Right cardiac atrium (tissue), 5 donors: ENCODE data around the gene MAGED4B. TPM values are rescaled to one million over a fixed set of nuclear protein-coding genes. Genes with fewer than 3 reads are reported as not detected.
"Not testable (repeated sequence)": the region's sequence is repeated elsewhere in the genome, so short reads cannot be mapped to it uniquely, and the experiment has no call there.

ENCODE experiments used
- ATAC-seq, 2 donors: fragments of 200-7000 bp; cut with Tn5 transposase; one replicate each; pipeline versions ENCODE4 v1.8.0 to v1.9.1; 2020; ENCODE audit warnings: moderate library complexity in 2 of 2, mild to moderate bottlenecking in 1 of 2
- DNase-seq, 3 donors: peaks; one replicate each; pipeline ENCODE4 v3.0.0-alpha.2; 2020
- H3K27ac ChIP-seq: one replicate; pipeline ENCODE4 v1.5.1; 2013; ENCODE audit warnings: mild to moderate bottlenecking, low read length, control low read depth, moderate library complexity
- H3K27me3 ChIP-seq: one replicate; pipeline ENCODE4 v1.6.1; 2013; ENCODE audit not compliant: control insufficient read depth, insufficient read depth
- H3K4me1 ChIP-seq: one replicate; pipeline ENCODE4 v1.6.1; 2013; ENCODE audit warnings: low read length; ENCODE audit not compliant: control insufficient read depth, insufficient read depth
- H3K4me3 ChIP-seq: one replicate; pipeline ENCODE4 v1.5.1; 2013; ENCODE audit warnings: low read length, control low read depth
- H3K9me3 ChIP-seq: one replicate; pipeline ENCODE4 v1.6.1; 2013; ENCODE audit warnings: low read length; ENCODE audit not compliant: control insufficient read depth
- WGBS: extraction: QIAGEN DNeasy Blood & Tissue Kit; methylation state at CpG from one replicate; pipeline ENCODE4 v1.1.7; 2013; 5-methylcytosine and 5-hydroxymethylcytosine counted together
- intact Hi-C, 4 donors: fragments of 100-400 bp; cut with DNase I; formaldehyde crosslinking; loops; one replicate each; pipeline versions ENCODE4 v1.11.0 to v1.14.0; 2022 to 2023
- long read RNA-seq, 4 donors: library from polyadenylated mRNA; unstranded; transcript quantifications; one replicate each; pipeline ENCODE4 v2.0.0, GENCODE V29; 2020 to 2021
- polyA plus RNA-seq: library from polyadenylated mRNA; stranded (reverse); fragments of 200-250 nt; gene quantifications from one replicate; pipeline ENCODE4 v1.2.3, GENCODE V29; 2013
- total RNA-seq, 4 donors: library from RNA; stranded (reverse); fragmentation: NEBNext Ultra II Directional; extraction: Animal tissue kit (Norgen Biotek cat#: 25700); gene quantifications; one replicate each; pipeline ENCODE4 v1.2.1, GENCODE V29; 2021
- donor health status: healthy with polysubstance abuse.
- donor health status: DM: no; HTN: yes; CAD: no.
- donor health status: DM: no; HTN: no; CAD: no.
- donor health status: DM: no; HTN: yes; CAD: no; lungs with severe emphysema.
- donor health status: DM: yes; HTN: yes; CAD: no.

Gene MAGED4B, protein sequence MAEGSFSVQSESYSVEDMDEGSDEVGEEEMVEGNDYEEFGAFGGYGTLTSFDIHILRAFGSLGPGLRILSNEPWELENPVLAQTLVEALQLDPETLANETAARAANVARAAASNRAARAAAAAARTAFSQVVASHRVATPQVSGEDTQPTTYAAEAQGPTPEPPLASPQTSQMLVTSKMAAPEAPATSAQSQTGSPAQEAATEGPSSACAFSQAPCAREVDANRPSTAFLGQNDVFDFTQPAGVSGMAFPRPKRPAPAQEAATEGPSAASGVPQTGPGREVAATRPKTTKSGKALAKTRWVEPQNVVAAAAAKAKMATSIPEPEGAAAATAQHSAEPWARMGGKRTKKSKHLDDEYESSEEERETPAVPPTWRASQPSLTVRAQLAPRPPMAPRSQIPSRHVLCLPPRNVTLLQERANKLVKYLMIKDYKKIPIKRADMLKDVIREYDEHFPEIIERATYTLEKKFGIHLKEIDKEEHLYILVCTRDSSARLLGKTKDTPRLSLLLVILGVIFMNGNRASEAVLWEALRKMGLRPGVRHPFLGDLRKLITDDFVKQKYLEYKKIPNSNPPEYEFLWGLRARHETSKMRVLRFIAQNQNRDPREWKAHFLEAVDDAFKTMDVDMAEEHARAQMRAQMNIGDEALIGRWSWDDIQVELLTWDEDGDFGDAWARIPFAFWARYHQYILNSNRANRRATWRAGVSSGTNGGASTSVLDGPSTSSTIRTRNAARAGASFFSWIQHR
- 1 to 10 TPM; 2.2 to 4.3 (median 2.5) TPM for total RNA-seq
- 1.9 TPM for polyA plus RNA-seq
- long read RNA-seq, donor 1, partial matches to known transcripts: 0 of 7 reads
- long read RNA-seq, donor 1, other reads (novel, unspliced or antisense): 4 of 7 reads
- long read RNA-seq, donor 2: 0 reads
- long read RNA-seq, donor 3, partial matches to known transcripts: 0 of 6 reads
- long read RNA-seq, donor 3, other reads (novel, unspliced or antisense): 6 of 6 reads
- long read RNA-seq, donor 4, partial matches to known transcripts: 0 of 5 reads
- long read RNA-seq, donor 4, other reads (novel, unspliced or antisense): 3 of 5 reads

DNA sequence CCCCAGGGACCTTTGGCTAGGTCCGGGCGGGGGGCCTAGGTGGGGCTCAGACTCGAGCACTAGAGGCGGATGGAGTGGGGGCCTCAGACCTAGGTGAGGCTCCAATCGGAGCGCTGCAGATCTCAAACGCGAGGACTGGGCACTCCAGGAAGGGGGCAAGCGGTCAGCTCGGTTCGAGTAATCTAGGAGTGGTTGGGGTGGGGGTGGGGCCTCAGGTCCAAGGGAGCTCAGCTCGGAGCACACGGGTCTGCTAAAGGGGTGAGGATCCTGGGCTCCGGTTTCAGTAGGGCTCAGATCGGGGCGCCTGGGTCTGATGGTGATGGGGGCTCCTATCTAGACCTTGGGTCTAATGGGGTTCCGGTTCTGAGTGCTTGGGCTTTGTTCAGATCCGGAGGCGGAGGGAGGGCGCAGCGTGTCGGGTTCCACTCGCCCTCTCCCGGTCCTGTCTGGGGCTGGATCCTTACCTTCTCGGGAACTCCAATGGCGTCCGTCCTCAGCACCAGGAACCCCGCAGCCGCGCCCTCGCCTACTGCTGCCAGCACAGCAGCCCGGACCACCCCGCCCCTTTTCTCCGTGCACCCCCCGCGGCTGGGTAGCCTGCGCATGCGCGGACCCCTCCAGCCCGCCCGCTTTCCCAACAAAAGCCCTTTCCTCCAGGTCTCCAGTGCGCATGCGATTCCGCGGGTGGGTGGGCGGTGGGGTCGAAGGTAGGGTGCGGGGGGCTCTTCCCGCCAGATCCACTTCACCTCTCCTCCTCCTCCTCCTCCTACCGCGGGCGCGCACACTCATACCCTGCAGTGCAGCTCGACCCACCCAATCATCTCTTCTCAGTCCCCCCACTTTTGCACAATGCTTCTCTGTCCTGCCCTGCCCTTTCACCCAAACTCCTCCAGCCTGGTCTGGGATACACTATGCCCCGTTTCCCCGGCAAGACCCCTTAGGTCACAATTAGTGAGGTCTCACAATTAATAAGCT is at the start of gene MAGED4B:
MAGED4B (minus strand) TSS at position 518 of the 975 bp plus-strand sequence. CDS start 1,011 bp downstream, outside the sequence.
- H3K4me1 ChIP-seq, H3K27ac ChIP-seq, DNase-seq, H3K27me3 ChIP-seq, H3K4me3 ChIP-seq, intact Hi-C loops, H3K9me3 ChIP-seq: not testable (repeated sequence)
- peak; percentile 70 to 77 for ATAC-seq
- no CpG with 5 or more reads among the region's 56 CpGs for WGBS

DNA sequence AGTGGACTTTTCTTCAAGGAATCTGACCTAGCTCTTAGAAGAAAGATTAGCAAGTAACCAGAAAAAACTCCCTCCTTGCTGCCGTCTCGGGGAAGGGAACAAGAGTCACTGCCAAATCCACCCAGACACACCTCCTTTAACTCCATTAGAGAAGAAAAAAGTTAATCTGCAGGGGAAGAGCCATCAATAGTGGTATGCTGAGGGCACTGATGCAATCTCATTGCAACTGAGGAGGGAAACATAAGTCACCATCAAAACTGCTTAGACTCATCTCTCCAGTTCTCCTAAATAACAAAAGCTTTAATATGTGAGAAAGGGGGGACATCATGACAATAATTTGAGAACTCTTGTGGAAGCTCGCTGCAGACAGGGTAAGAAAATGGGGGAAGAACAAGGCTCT is 49.3 kb upstream of the MAGED4B start:
- Histone ChIP-seq H3K27ac (no peak overlapping the region), H3K4me1 (no peaks in the 10 kb centered on the region), H3K4me3 (no peak overlapping the region), H3K9me3 (no peaks in the 10 kb centered on the region), H3K27me3 (no peaks in the 10 kb centered on the region)
- no peak for ATAC-seq
- no peak for DNase-seq
- WGBS: 46% methylated on average over 3 of the region's 3 CpGs
- intact Hi-C loops: no loop called here

GRCh38 chrX:52082578-52082977 is 13.6 kb upstream of the MAGED4B start:
- Histone ChIP-seq H3K27me3 (no peaks in the 10 kb centered on the region), H3K4me3 (no peak overlapping the region), H3K4me1 (no peaks in the 10 kb centered on the region), H3K9me3 (no peaks in the 10 kb centered on the region), H3K27ac (no peak overlapping the region)
- WGBS: 63% methylated on average over 4 of the region's 4 CpGs
- DNase-seq (no peak), ATAC-seq (no peak)
- intact Hi-C loops: no loop called here

GRCh38 chrX:52078131-52078530 is 9.1 kb upstream of the MAGED4B start:
- ATAC-seq: no peak
- Histone ChIP-seq H3K9me3 (no peaks in the 10 kb centered on the region), H3K27ac (no peak overlapping the region), H3K27me3 (no peaks in the 10 kb centered on the region), H3K4me1 (no peaks in the 10 kb centered on the region), H3K4me3 (no peak overlapping the region)
- DNase-seq: no peak
- intact Hi-C loops: no loop called here
- WGBS: 0% methylated on average over 1 of the region's 1 CpG

- H3K27ac ChIP-seq, ATAC-seq, intact Hi-C loops, DNase-seq, H3K4me1 ChIP-seq, H3K9me3 ChIP-seq, H3K27me3 ChIP-seq, H3K4me3 ChIP-seq: not testable (repeated sequence)
- WGBS: no CpG with 5 or more reads among the region's 6 CpGs
These were observed 26.7 kb downstream of the MAGED4B start for GRCh38 chrX:52042288-52042687.

DNA sequence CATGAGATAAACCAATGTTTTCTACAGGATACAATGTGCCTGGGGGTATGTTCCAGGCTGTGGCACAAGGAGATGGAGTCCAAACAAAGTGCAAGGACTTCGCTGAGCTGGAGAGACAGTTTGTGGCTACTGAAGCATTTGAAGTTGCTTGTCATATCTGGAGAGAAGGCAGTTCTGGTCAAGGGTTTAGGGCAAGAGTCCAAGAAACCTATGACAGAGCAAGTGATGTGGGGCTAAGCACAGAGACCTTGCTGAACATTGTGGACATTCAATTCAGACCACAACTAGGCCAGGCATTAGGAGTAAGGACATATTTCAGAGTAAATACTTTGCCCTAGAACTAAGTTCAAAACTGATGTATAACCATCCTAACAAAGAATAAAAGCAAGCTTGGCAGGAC is 34.8 kb downstream of the MAGED4B start:
- ATAC-seq: no peak
- H3K27ac ChIP-seq: no peak overlapping the region
- intact Hi-C loops: no loop called here
- H3K4me3 ChIP-seq: no peak overlapping the region
- WGBS: 74% methylated on average over 1 of the region's 1 CpG
- no peaks in the 10 kb centered on the region for H3K4me1 ChIP-seq
- peak in 1 of 3 donors; percentile 5 for DNase-seq
- H3K27me3 ChIP-seq: no peaks in the 10 kb centered on the region
- no peaks in the 10 kb centered on the region for H3K9me3 ChIP-seq

- H3K27me3 ChIP-seq: no peaks in the 10 kb centered on the region
- no peak overlapping the region for H3K4me3 ChIP-seq
- WGBS: 60% methylated on average over 2 of the region's 2 CpGs
- H3K27ac ChIP-seq: no peak overlapping the region
- H3K4me1 ChIP-seq: no peaks in the 10 kb centered on the region
- no peak for DNase-seq
- H3K9me3 ChIP-seq: no peaks in the 10 kb centered on the region
- ATAC-seq: no peak
- intact Hi-C loops: no loop called here
These were observed 37.6 kb downstream of the MAGED4B start for GRCh38 chrX:52031371-52031770.

DNA sequence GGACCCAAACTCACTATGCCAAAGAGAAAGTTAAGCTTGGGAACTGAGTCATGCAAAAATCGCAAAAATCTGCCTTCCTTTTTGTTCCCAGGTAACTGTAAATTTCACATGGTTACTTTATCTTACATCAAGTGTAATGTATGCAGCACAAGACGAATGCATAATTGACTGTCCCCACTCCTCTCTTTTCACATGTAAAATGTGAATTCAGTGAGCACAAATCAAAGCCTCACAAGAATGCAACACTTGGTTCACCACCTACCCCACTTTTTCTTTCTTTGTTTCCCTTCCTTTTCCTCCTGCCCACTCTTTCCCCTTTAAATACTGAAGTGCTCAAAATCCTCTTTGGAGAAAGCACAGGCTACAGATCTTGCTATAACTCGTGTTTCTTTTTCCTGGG is 53.2 kb downstream of the MAGED4B start:
- Histone ChIP-seq H3K27me3 (no peaks in the 10 kb centered on the region), H3K4me1 (no peaks in the 10 kb centered on the region), H3K27ac (no peak overlapping the region), H3K4me3 (no peak overlapping the region), H3K9me3 (no peaks in the 10 kb centered on the region)
- ATAC-seq (no peak), DNase-seq (no peak)
- intact Hi-C loops: no loop called here
- 22% methylated on average over 3 of the region's 3 CpGs for WGBS
